Activated naive CD4-positive, alpha-beta T cell treated with Interleukin-2 at 50 U/mL for 16 hours (primary cell): Measurements from ENCODE around the gene CACNA1A.

Source experiments
- DNase-seq: peaks from one replicate; pipeline ENCODE4 v3.0.0-alpha.2; 2020

CACNA1A gene

GRCh38 chr19:13301627-13302334 lies 204.5 kb downstream of the CACNA1A start:
- DNase-seq: no peak

GRCh38 chr19:13300421-13301030 lies 205.8 kb downstream of the CACNA1A start:
- no peak for DNase-seq

- DNase-seq: no peak
Observed at GRCh38 chr19:13299838-13300237, 206.4 kb downstream of the CACNA1A start.

- no peak for DNase-seq
Observed at GRCh38 chr19:13298565-13299481, 207.5 kb downstream of the CACNA1A start.

- no peak for DNase-seq
Observed at GRCh38 chr19:13297023-13297422, 209.3 kb downstream of the CACNA1A start.

- DNase-seq: no peak
Observed at GRCh38 chr19:13294812-13295567, 211.3 kb downstream of the CACNA1A start.

- no peak for DNase-seq
Observed at GRCh38 chr19:13291913-13292312, 214.4 kb downstream of the CACNA1A start.

- DNase-seq: no peak
Observed at GRCh38 chr19:13290741-13291140, 215.5 kb downstream of the CACNA1A start.

- no peak for DNase-seq
Observed at GRCh38 chr19:13289295-13289694, 217.0 kb downstream of the CACNA1A start.

- DNase-seq: no peak
Observed at GRCh38 chr19:13286195-13286985, 219.9 kb downstream of the CACNA1A start.

- no peak for DNase-seq
Observed at GRCh38 chr19:13284929-13285928, 221.1 kb downstream of the CACNA1A start.

- DNase-seq: no peak
Observed at GRCh38 chr19:13283871-13284270, 222.4 kb downstream of the CACNA1A start.

- no peak for DNase-seq
Observed at GRCh38 chr19:13282486-13283065, 223.7 kb downstream of the CACNA1A start.

GRCh38 chr19:13281567-13282291 lies 224.6 kb downstream of the CACNA1A start:
- DNase-seq: no peak

GRCh38 chr19:13277104-13277809 lies 229.0 kb downstream of the CACNA1A start:
- peak; percentile 54 for DNase-seq

- peak; percentile 25 for DNase-seq
Observed at GRCh38 chr19:13275016-13275722, 231.1 kb downstream of the CACNA1A start.

- no peak for DNase-seq
Observed at GRCh38 chr19:13270514-13271105, 235.7 kb downstream of the CACNA1A start.

- DNase-seq: no peak
Observed at GRCh38 chr19:13269348-13269747, 236.9 kb downstream of the CACNA1A start.
